ENCODE measurements around the gene MUC20. TPM values are rescaled to one million over a fixed set of nuclear protein-coding genes. Genes with fewer than 3 reads are reported as not detected.
A peak's percentile ranks its signal among the peaks of the same experiment; 100 is the strongest.

MUC20 gene
- total and polyA plus RNA-seq, 8 donors = 5.2 to 35.9 (median 10.8) TPM

DNA sequence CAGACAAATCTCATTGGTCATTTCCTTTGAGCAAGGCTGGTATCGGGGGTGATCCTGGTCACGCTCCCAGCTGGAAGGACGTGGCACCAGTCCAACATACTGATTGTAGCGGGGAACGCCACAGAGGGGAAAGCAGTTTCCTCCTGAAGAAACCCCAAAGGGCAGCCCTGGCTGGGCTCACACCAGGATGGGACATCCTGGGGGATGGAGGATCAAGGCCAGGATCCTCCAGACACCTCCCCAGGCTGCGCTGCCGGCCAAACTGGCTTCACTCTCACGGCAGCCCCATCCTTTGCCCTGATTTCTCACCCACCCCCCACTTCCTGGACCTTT, 36.6 kb downstream of the MUC20 start:
- Histone ChIP-seq H3K27me3 (peaks cover 0 to 5% (median 0%) of the 10 kb centered on the region in 4 donors), H3K4me3 (no peak overlapping the region), H3K9me3 (no peaks in the 10 kb centered on the region), H3K4me1 (no peaks in the 10 kb centered on the region), H3K27ac (no peak overlapping the region), H3K36me3 (no peaks in the 10 kb centered on the region)
- no peak for DNase-seq
- no peak for FAIRE-seq
- TF ChIP-seq, protein P1, sequence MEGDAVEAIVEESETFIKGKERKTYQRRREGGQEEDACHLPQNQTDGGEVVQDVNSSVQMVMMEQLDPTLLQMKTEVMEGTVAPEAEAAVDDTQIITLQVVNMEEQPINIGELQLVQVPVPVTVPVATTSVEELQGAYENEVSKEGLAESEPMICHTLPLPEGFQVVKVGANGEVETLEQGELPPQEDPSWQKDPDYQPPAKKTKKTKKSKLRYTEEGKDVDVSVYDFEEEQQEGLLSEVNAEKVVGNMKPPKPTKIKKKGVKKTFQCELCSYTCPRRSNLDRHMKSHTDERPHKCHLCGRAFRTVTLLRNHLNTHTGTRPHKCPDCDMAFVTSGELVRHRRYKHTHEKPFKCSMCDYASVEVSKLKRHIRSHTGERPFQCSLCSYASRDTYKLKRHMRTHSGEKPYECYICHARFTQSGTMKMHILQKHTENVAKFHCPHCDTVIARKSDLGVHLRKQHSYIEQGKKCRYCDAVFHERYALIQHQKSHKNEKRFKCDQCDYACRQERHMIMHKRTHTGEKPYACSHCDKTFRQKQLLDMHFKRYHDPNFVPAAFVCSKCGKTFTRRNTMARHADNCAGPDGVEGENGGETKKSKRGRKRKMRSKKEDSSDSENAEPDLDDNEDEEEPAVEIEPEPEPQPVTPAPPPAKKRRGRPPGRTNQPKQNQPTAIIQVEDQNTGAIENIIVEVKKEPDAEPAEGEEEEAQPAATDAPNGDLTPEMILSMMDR (IDR thresholded peaks at IDR 0.05) = no peak
- ATAC-seq = peak in 1 of 4 donors; percentile 24
- intact Hi-C loops (cut with DNase I) = no loop called here
- WGBS, 2 donors = 9 to 12% methylated on average over 7 to 8 of the region's 8 CpGs

DNA sequence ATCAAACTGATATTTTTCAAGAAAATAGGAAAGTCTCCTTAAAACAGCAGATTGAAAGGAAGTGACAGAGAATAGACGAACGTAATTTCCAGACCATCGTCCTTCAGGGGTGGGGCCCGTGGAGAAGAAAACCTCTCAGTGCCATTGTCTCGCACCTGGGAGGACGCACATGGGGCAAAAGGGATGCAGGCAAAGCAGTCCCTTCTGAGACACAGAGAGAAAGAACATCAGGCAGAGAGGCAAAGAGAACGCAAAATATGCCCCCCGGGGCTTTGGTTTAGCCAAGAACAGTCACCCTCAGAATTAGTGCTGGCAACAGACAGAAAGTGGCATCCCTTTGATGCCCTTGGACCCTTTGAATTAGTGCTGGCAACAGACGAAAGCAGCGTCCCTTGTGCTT, 37.0 kb downstream of the MUC20 start:
- Histone ChIP-seq H3K27ac (no peak overlapping the region), H3K4me3 (no peak overlapping the region), H3K36me3 (no peaks in the 10 kb centered on the region), H3K27me3 (peaks cover 0 to 5% (median 0%) of the 10 kb centered on the region in 4 donors), H3K4me1 (no peaks in the 10 kb centered on the region), H3K9me3 (no peaks in the 10 kb centered on the region)
- no peak for ATAC-seq
- DNase-seq = no peak
- 39 to 56% methylated on average over 10 of the region's 10 CpGs for WGBS, 2 donors
- TF ChIP-seq, protein P1 (IDR thresholded peaks at IDR 0.05) = no peak
- intact Hi-C loops (cut with DNase I) = no loop called here
- no peak for FAIRE-seq

DNA sequence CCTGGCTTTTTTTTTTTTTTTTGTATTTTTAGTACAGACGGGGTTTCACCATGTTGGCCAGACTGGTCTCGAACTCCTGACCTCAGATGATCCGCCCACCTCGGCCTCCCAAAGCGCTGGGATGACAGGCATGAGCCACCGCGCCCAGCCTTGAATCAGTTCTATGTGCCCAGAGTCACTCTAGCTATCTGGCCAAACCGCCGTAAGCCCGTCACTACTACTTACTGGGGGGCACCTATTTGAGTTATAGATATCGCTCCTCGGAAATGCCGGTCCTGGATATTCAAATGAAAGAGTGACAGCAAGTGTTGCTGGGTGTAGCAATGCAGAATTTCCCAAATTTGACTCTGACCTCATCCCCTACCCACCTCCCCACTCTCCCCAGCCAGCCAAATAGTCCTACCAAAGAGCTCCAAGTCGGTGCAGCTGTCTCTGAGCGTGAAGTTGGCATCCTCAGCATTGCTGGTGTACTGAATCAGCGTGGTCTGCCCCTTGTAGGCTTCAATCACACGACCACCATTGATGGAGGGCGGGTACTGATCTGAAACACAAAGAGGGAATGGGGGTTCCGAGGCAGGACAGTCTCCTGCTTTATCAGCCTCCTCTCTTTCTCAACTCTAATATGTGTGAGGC, 38.1 kb downstream of the MUC20 start:
- DNase-seq = no peak
- H3K4me1 ChIP-seq = no peaks in the 10 kb centered on the region
- 67 to 71% methylated on average over 19 of the region's 19 CpGs for WGBS, 2 donors
- peaks cover 0 to 5% (median 0%) of the 10 kb centered on the region in 4 donors for H3K27me3 ChIP-seq
- no peaks in the 10 kb centered on the region for H3K36me3 ChIP-seq
- ATAC-seq = no peak
- no peak overlapping the region for H3K4me3 ChIP-seq
- no peak for FAIRE-seq
- H3K27ac ChIP-seq = no peak overlapping the region
- intact Hi-C loops (cut with DNase I) = no loop called here
- no peaks in the 10 kb centered on the region for H3K9me3 ChIP-seq
- TF ChIP-seq, protein P1 (IDR thresholded peaks at IDR 0.05) = no peak

DNA sequence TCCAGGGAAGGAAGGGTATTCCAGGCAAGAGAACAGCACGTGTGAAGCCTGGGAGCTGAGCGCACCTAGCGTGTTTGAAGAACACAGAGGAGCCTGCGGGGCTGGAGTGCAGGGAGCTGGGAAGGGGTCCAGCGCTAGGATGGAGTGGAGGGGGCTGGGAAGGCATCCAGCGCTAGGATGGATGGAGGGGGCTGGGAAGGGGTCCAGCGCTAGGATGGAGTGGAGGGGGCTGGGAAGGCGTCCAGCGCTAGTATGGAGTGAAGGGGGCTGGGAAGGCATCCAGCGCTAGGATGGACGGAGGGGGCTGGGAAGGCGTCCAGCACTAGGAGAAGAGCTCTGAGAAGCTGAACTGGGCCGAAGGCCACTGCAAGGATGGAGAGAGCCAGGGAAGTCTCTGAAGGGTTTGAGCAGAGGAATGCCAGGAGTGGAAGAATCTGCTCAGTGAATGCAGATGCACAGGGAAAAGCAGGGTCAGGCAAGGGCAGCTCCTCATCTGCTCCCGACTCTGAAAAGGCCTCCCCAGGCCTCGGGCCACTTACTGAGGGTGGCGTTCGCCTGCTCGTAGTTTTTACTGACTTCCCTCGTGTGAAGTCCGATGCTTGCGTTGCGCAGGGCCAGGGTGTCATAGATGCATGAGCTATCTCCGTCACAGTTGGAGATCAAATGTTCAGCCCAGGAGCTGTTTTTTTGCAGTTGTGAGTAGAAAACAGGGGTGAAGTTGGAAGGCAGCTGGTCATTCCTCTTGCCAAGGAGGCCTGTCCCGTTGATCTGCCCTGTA, 39.8 kb downstream of the MUC20 start:
- FAIRE-seq (no peak), ATAC-seq (peak in 3 of 4 donors; percentile 20 to 36 (median 26)), DNase-seq (no peak)
- Histone ChIP-seq H3K36me3 (no peaks in the 10 kb centered on the region), H3K27me3 (peaks cover 0 to 5% (median 0%) of the 10 kb centered on the region in 4 donors), H3K4me1 (no peaks in the 10 kb centered on the region), H3K27ac (no peak overlapping the region), H3K4me3 (no peak overlapping the region), H3K9me3 (no peaks in the 10 kb centered on the region)
- 60 to 66% methylated on average over 24 of the region's 24 CpGs for WGBS, 2 donors
- TF ChIP-seq, protein P1 (IDR thresholded peaks at IDR 0.05) = no peak
- intact Hi-C loops (cut with DNase I) = no loop called here

DNA sequence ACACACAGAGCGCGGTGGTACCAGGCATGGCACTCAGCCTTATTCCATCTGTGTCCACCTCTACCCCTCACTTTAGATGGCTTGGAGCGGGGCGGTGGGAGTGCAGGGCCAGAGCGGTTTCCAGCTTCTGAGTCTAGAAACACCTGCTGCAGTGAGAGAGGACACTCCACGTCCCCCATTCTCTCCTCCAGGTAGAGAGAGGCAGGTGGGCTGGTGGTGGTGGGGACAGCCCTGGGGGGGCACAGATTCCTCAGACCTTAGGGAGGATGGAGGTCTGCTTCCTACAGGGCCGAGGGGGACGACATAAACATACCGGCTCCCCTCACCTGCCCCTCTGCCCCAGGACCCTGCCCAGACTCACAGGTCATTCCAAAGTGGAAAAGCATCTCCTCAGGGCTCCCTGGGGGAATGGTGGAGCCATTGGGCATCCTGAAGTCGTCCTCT, 40.4 kb downstream of the MUC20 start:
- H3K36me3 ChIP-seq = no peaks in the 10 kb centered on the region
- DNase-seq (no peak), ATAC-seq (no peak), FAIRE-seq (no peak)
- H3K4me1 ChIP-seq = no peaks in the 10 kb centered on the region
- peaks cover 0 to 5% (median 0%) of the 10 kb centered on the region in 4 donors for H3K27me3 ChIP-seq
- no peak overlapping the region for H3K27ac ChIP-seq
- H3K4me3 ChIP-seq = no peak overlapping the region
- intact Hi-C loops (cut with DNase I) = no loop called here
- WGBS, 2 donors = 63 to 76% methylated on average over 10 of the region's 10 CpGs
- H3K9me3 ChIP-seq = no peaks in the 10 kb centered on the region
- TF ChIP-seq, protein P1 (IDR thresholded peaks at IDR 0.05) = no peak

Data from pancreas (tissue), 10 donors.